ENCODE results near the gene HIF1A. TPM values are rescaled to one million over a fixed set of nuclear protein-coding genes. Genes with fewer than 3 reads are reported as not detected.

HIF1A gene
- total and polyA plus RNA-seq, 2 donors (not counting 3 experiments of a cell fraction or from before 2014, with no cell fraction given), result 58.3 to 179 TPM

- no peak overlapping the region for H3K4me2 ChIP-seq (ENCODE audit: insufficient read depth, low read length)
Measured at GRCh38 chr14:61701946-61702345, 6.6 kb downstream of the HIF1A start.

More at GRCh38 chr14:61701946-61702345, 6.6 kb downstream of the HIF1A start:
- Histone ChIP-seq H4K20me1 (replicated peaks; ENCODE audit: control insufficient read depth, extremely low read depth, insufficient read depth, low read length) (peaks cover 33% of the 10 kb centered on the region), H3K9ac (replicated peaks; ENCODE audit: extremely low read depth, insufficient read depth, low read length) (no peak overlapping the region), H3K27me3 (ENCODE audit: control insufficient read depth in 2 of 2, insufficient read depth in 2 of 2, low read length in 2 of 2) (no peaks in the 10 kb centered on the region), H3K4me1 (ENCODE audit: control insufficient read depth, extremely low read depth, insufficient read depth, low read length) (peaks cover 39% of the 10 kb centered on the region), H3K9me1 (replicated peaks; ENCODE audit: control insufficient read depth, extremely low read depth, insufficient read depth, low read length) (no peaks in the 10 kb centered on the region), H3K79me2 (ENCODE audit: control insufficient read depth, insufficient read depth, low read length) (peaks cover 98% of the 10 kb centered on the region), H3K27ac (ENCODE audit: insufficient read depth, low read depth, low read length) (no peak overlapping the region), H3K9me3 (replicated peaks; ENCODE audit: control insufficient read depth, insufficient read depth, low read length) (no peaks in the 10 kb centered on the region), H3K36me3 (ENCODE audit: control insufficient read depth in 2 of 2, extremely low read depth in 1 of 2, insufficient read depth in 2 of 2, low read length in 2 of 2) (no peaks in the 10 kb centered on the region), H3K4me3 (replicated peaks in 1 of 3; ENCODE audit: insufficient read depth in 1 of 3, low read depth in 1 of 3, low read length in 3 of 3) (no peak overlapping the region), H2AFZ (ENCODE audit: low read depth, low read length) (no peak overlapping the region)
- ChIA-PET CTCF (interaction anchor here (2.1 kb wide), 1 partner anchor 92 kb away, joined by 5 read pairs; no protein-coding TSS in a partner anchor), POLR2A (no interaction called here)
- FAIRE-seq (no peak), DNase-seq (ENCODE audit: low read depth, low spot score) (no peak)
- TF ChIP-seq MAX (IDR thresholded peaks at IDR 0.05; ENCODE audit: insufficient read depth, insufficient read length) (no peak), GATA2 (IDR thresholded peaks at IDR 0.05; ENCODE audit: insufficient read depth, insufficient read length, low read depth, low read length) (no peak), FOS (IDR thresholded peaks at IDR 0.05; ENCODE audit: borderline replicate concordance, insufficient read depth, low read length) (no peak), POLR2A (IDR thresholded peaks at IDR 0.05; ENCODE audit: low read depth, low read length) (no peak), EZH2 (IDR thresholded peaks at IDR 0.05; ENCODE audit: borderline replicate concordance, low read depth, low read length, severe bottlenecking) (no peak), MYC (IDR thresholded peaks at IDR 0.05; ENCODE audit: low read depth, low read length) (no peak), POLR2AphosphoS5 (IDR thresholded peaks at IDR 0.05; ENCODE audit: insufficient read depth, low read depth, low read length) (no peak), JUN (IDR thresholded peaks at IDR 0.05; ENCODE audit: borderline replicate concordance, insufficient read depth, insufficient read length, low read depth) (no peak), CTCF (IDR thresholded peaks at IDR 0.05; ENCODE audit: extremely low read depth in 1 of 2, insufficient read depth in 1 of 2, low read depth in 1 of 2, low read length in 2 of 2) (no peak)
- intact Hi-C loops (cut with micrococcal nuclease) (no loop called here), dilution Hi-C loops (cut with MboI; ENCODE audit: extremely low pct_ligation_motif_present, low sequenced_read_pairs) (no loop called here)
- no TSS peak for BruUV-seq (replicated peaks)
